Measurements from ENCODE around the gene CABP1. TPM values are rescaled to one million over a fixed set of nuclear protein-coding genes. Genes with fewer than 3 reads are reported as not detected.

CABP1 gene
- total and polyA plus RNA-seq, 10 of the 15 experiments (the other 5 are each of a cell fraction or from before 2014, with no cell fraction given) = 0.16 to 2.4 (median 0.80) TPM; not detected in 2

- TF ChIP-seq ZBTB4 (CRISPR knock-in tag; IDR thresholded peaks at IDR 0.05) (0 out of 2 replicates have a peak, but pooled peaks have one; percentile 17), CBX3 (IDR thresholded peaks at IDR 0.05; ENCODE audit: borderline replicate concordance, low read depth) (no peak), IRF5 (IDR thresholded peaks at IDR 0.05; ENCODE audit: borderline replicate concordance) (peak; percentile 57; the same call in 1 of the 2 replicates), SUZ12 (IDR thresholded peaks at IDR 0.05; ENCODE audit: unreplicated experiment) (no peak), PBX3 (IDR thresholded peaks at IDR 0.05; ENCODE audit: insufficient replicate concordance, low read depth, low read length) (peak; percentile 44), BMI1 (IDR thresholded peaks at IDR 0.05; ENCODE audit: borderline replicate concordance) (no peak), BCL3 (IDR thresholded peaks at IDR 0.05; ENCODE audit: borderline replicate concordance, insufficient read depth, low read depth, low read length, poor library complexity, severe bottlenecking) (no peak), MEF2A (IDR thresholded peaks at IDR 0.05; ENCODE audit: insufficient read depth, low read depth, low read length) (peak; percentile 65; the same call in 1 of the 2 replicates), PML (IDR thresholded peaks at IDR 0.05; ENCODE audit: low read length) (0 out of 2 replicates have a peak, but pooled peaks have one; percentile 45), NKRF (conservative IDR thresholded peaks at IDR 0.05) (peak; percentile 82), SIN3A (IDR thresholded peaks at IDR 0.05; ENCODE audit: low read depth, low read length) (peak; percentile 93), USF2 (IDR thresholded peaks at IDR 0.05; ENCODE audit: borderline replicate concordance, low read depth, low read length) (no peak), EZH2 (IDR thresholded peaks at IDR 0.05; ENCODE audit: borderline replicate concordance, control insufficient read depth, low read depth, low read length) (no peak), TCF12 (IDR thresholded peaks at IDR 0.05; ENCODE audit: low read depth, low read length) (peak; percentile 39; the same call in 1 of the 2 replicates), HCFC1 (IDR thresholded peaks at IDR 0.05; ENCODE audit: low read length) (peak; percentile 86)
Measured at GRCh38 chr12:120686690-120687577, 46.5 kb downstream of the CABP1 start, which contains the start of gene MLEC (continued).
